Body of pancreas (tissue), 4 donors: ENCODE data around the gene LCLAT1.

Source experiments
- CTCF ChIP-seq, 7 experiments: fragments of 450-650 bp in 4 of 7; fragments of 200-600 bp in 3 of 7; sonication (generic) in 3 of 7; IDR thresholded peaks; one replicate each; pipeline ENCODE4 v1.5.1; 2016 to 2019; ENCODE audit warnings: antibody characterized with exemption in 7 of 7
- POLR2A ChIP-seq, 3 donors: fragments of 450-650 bp; IDR thresholded peaks; one replicate each; pipeline ENCODE4 v1.6.1; 2016; ENCODE audit warnings: antibody characterized with exemption in 3 of 3, mild to moderate bottlenecking in 2 of 3

- no peak for TF ChIP-seq CTCF (IDR thresholded peaks at IDR 0.05)
- TF ChIP-seq POLR2A (IDR thresholded peaks at IDR 0.05) = no peak
Measured at GRCh38 chr2:30541680-30542079, 94.6 kb downstream of the LCLAT1 start.
